Naive thymus-derived CD4-positive, alpha-beta T cell (primary cell): ENCODE data around the gene HSPA2. TPM values are rescaled to one million over a fixed set of nuclear protein-coding genes. Genes with fewer than 3 reads are reported as not detected.

Experiments
- ATAC-seq: fragments of 150-1000 bp; cut with Tn5 transposase; 2 replicates; pipeline ENCODE4 v1.10.0; 2021; ENCODE audit warnings: mild to moderate bottlenecking, moderate library complexity
- CTCF ChIA-PET: fragments of 350-600 bp; sonication (Branson Sonifier 250); formaldehyde crosslinking; loops from one replicate; lab custom pipeline; 2021; ENCODE audit warnings: antibody characterized with exemption; lab: Charles Lee
- POLR2A ChIA-PET: fragments of 350-600 bp; sonication (Branson Sonifier 250); formaldehyde crosslinking; loops from one replicate; lab custom pipeline; 2021; ENCODE audit warnings: antibody characterized with exemption, inconsistent platforms; lab: Charles Lee
- DNase-seq, 9 donors: peaks; one replicate each; pipeline versions ENCODE4 v3.0.0 to v3.0.0-alpha.2; 2020 to 2022; ENCODE audit warnings: mixed read lengths in 1 of 9
- H3K27ac ChIP-seq: one replicate; pipeline ENCODE4 v1.7.0; 2013; ENCODE audit warnings: mild to moderate bottlenecking, low read depth, low read length, moderate library complexity
- H3K27me3 ChIP-seq, 2 donors: one replicate each; pipeline ENCODE4 v1.7.0; 2013; ENCODE audit warnings: low read length in 2 of 2, mild to moderate bottlenecking in 2 of 2, moderate library complexity in 2 of 2; ENCODE audit not compliant: control insufficient read depth in 2 of 2, insufficient read depth in 2 of 2
- H3K36me3 ChIP-seq, 3 experiments: 1 replicate in 2 of 3; 2 replicates in 1 of 3; pipeline ENCODE4 v1.7.0; 2013; ENCODE audit warnings: low read length in 3 of 3, mild to moderate bottlenecking in 3 of 3, moderate library complexity in 1 of 3; ENCODE audit not compliant: insufficient read depth in 3 of 3, control insufficient read depth in 2 of 3
- H3K4me1 ChIP-seq, 2 donors: one replicate each; pipeline ENCODE4 v1.7.0; 2013; ENCODE audit warnings: low read length in 2 of 2, mild to moderate bottlenecking in 2 of 2, moderate library complexity in 1 of 2; ENCODE audit not compliant: control insufficient read depth in 2 of 2, insufficient read depth in 2 of 2
- H3K4me3 ChIP-seq: 2 replicates; pipeline ENCODE4 v1.7.0; 2013; ENCODE audit warnings: mild to moderate bottlenecking, low read length
- H3K9me3 ChIP-seq, 3 experiments: 1 replicate in 2 of 3; 2 replicates in 1 of 3; pipeline ENCODE4 v1.7.0; 2013; ENCODE audit warnings: low read length in 3 of 3; ENCODE audit not compliant: control insufficient read depth in 2 of 3
- H3K27ac Mint-ChIP-seq, 9 donors: one replicate each; pipeline ENCODE4 v1.8.0; 2020 to 2022; ENCODE audit warnings: mixed read lengths in 9 of 9, mild to moderate bottlenecking in 8 of 9, moderate library complexity in 5 of 9, inconsistent platforms in 2 of 9
- H3K27me3 Mint-ChIP-seq, 5 donors: one replicate each; pipeline ENCODE4 v1.8.0; 2021 to 2022; ENCODE audit warnings: mixed read lengths in 5 of 5, mild to moderate bottlenecking in 1 of 5
- H3K36me3 Mint-ChIP-seq, 5 donors: one replicate each; pipeline ENCODE4 v1.8.0; 2020 to 2022; ENCODE audit warnings: mixed read lengths in 5 of 5, mild to moderate bottlenecking in 3 of 5, inconsistent platforms in 1 of 5
- H3K4me1 Mint-ChIP-seq, 7 donors: one replicate each; pipeline ENCODE4 v1.8.0; 2020 to 2022; ENCODE audit warnings: mixed read lengths in 7 of 7, mild to moderate bottlenecking in 3 of 7, inconsistent platforms in 1 of 7
- H3K4me3 Mint-ChIP-seq, 10 donors: one replicate each; pipeline ENCODE4 v1.8.0; 2020 to 2022; ENCODE audit warnings: mild to moderate bottlenecking in 10 of 10, mixed read lengths in 10 of 10, moderate library complexity in 6 of 10, inconsistent platforms in 2 of 10
- H3K9me3 Mint-ChIP-seq, 11 donors: one replicate each; pipeline ENCODE4 v1.8.0; 2020 to 2022; ENCODE audit warnings: mixed read lengths in 11 of 11, mild to moderate bottlenecking in 4 of 11, inconsistent platforms in 1 of 11, moderate library complexity in 1 of 11
- intact Hi-C, 2 donors: fragments of 100-400 bp; cut with micrococcal nuclease; formaldehyde crosslinking; loops; one replicate each; pipeline ENCODE4 v1.15.1; 2023
- polyA plus RNA-seq, 2 donors: library from polyadenylated mRNA; unstranded; fragments of 300-500 nt; fragmentation: Illumina TruSeq; gene quantifications; one replicate each; pipeline ENCODE4 v1.2.3, GENCODE V29; 2021
- total RNA-seq, 6 experiments: library from RNA in 5 of 6; stranded (reverse) in 5 of 6; gene quantifications; 1 replicate in 5 of 6; 2 replicates in 1 of 6; pipeline ENCODE4 v1.2.3 and lab custom pipeline; 2021 to 2026

The HSPA2 gene
- total and polyA plus RNA-seq, 7 experiments from 2014 or later, result 0.21 to 2.5 (median 0.76) TPM

GRCh38 chr14:64504310-64504896 lies 36.1 kb upstream of the HSPA2 start, which contains the start of gene ZBTB1:
TSS of gene ZBTB1 (plus strand) at chr14:64504770. CDS start at chr14:64521505, 16,735 bp downstream.
- no peaks in the 10 kb centered on the region for H3K9me3 ChIP-seq
- ATAC-seq, result peak; percentile 54
- H3K36me3 Mint-ChIP-seq, result peaks cover 0 to 42% (median 0%) of the 10 kb centered on the region in 5 donors
- H3K27ac ChIP-seq, result peak within 1 kb of the TSS; percentile 99
- peaks cover 46 to 70% (median 60%) of the 10 kb centered on the region in 7 donors for H3K4me1 Mint-ChIP-seq
- POLR2A ChIA-PET, result interaction anchor here (0.8 to 6.5 kb wide), 17 partner anchors 9 to 961 kb away, joined by 3 to 157 read pairs (median 6); partner anchors contain the start of genes AKAP5, HSPA2, MTHFD1 and PPP2R5E
- CTCF ChIA-PET, result interaction anchor here (0.6 to 1.4 kb wide), 2 partner anchors 75 to 870 kb away, joined by 3 read pairs; no protein-coding TSS in a partner anchor
- peak within 1 kb of the TSS; percentile 88 to 100 (median 96) for H3K4me3 Mint-ChIP-seq
- H3K9me3 Mint-ChIP-seq, result peaks cover 0 to 6% (median 0%) of the 10 kb centered on the region in 11 donors
- H3K27ac Mint-ChIP-seq, result peak within 1 kb of the TSS; percentile 96 to 100 (median 100)
- peak; percentile 75 to 90 (median 85) for DNase-seq
- peaks cover 39 to 57% of the 10 kb centered on the region in 2 donors for H3K4me1 ChIP-seq
- peaks cover 0 to 8% (median 0%) of the 10 kb centered on the region in 3 experiments for H3K36me3 ChIP-seq
- H3K4me3 ChIP-seq, result peak within 1 kb of the TSS; percentile 88
- no peaks in the 10 kb centered on the region for H3K27me3 ChIP-seq
- intact Hi-C loops, result loop anchor here (1.0 to 5.0 kb wide), 6 partner anchors 37 to 1342 kb away; partner anchors contain the start of genes AKAP5 (in 1 of the 2), CHURC1 (in 1 of the 2), FNTB (in 1 of the 2) and SGPP1 (in 1 of the 2)
- H3K27me3 Mint-ChIP-seq, result peaks cover 0 to 3% (median 0%) of the 10 kb centered on the region in 5 donors

GRCh38 chr14:64504897-64505794 lies 35.4 kb upstream of the HSPA2 start:
- peak overlapping the region; percentile 88 for H3K4me3 ChIP-seq
- H3K9me3 ChIP-seq, result no peaks in the 10 kb centered on the region
- H3K36me3 Mint-ChIP-seq, result peaks cover 0 to 35% (median 0%) of the 10 kb centered on the region in 5 donors
- ChIA-PET CTCF (interaction anchor here (0.6 to 1.4 kb wide), 3 partner anchors 75 to 871 kb away, joined by 3 read pairs; no protein-coding TSS in a partner anchor), POLR2A (interaction anchor here (0.6 to 6.5 kb wide), 22 partner anchors 8 to 962 kb away, joined by 3 to 157 read pairs (median 6); partner anchors contain the start of genes AKAP5, HSPA2, MTHFD1 and PPP2R5E)
- DNase-seq, result peak; percentile 57 to 92 (median 88)
- peak; percentile 36 for ATAC-seq
- peaks cover 44 to 70% (median 58%) of the 10 kb centered on the region in 7 donors for H3K4me1 Mint-ChIP-seq
- H3K27ac ChIP-seq, result peak overlapping the region; percentile 99
- H3K27me3 Mint-ChIP-seq, result peaks cover 0 to 3% (median 0%) of the 10 kb centered on the region in 5 donors
- intact Hi-C loops, result loop anchor here (1.0 to 5.0 kb wide), 8 partner anchors 38 to 1342 kb away; partner anchors contain the start of genes AKAP5 (in 2 of the 2), CHURC1 (in 1 of the 2), FNTB (in 1 of the 2) and SGPP1 (in 1 of the 2)
- peaks cover 35 to 52% of the 10 kb centered on the region in 2 donors for H3K4me1 ChIP-seq
- peaks cover 0 to 6% (median 0%) of the 10 kb centered on the region in 11 donors for H3K9me3 Mint-ChIP-seq
- H3K36me3 ChIP-seq, result peaks cover 0 to 8% (median 0%) of the 10 kb centered on the region in 3 experiments
- peak overlapping the region; percentile 93 to 100 (median 99) for H3K27ac Mint-ChIP-seq
- peak overlapping the region; percentile 88 to 100 (median 96) for H3K4me3 Mint-ChIP-seq
- no peaks in the 10 kb centered on the region for H3K27me3 ChIP-seq

- POLR2A ChIA-PET, result interaction anchor here (0.6 to 2.9 kb wide), 4 partner anchors 9 to 43 kb away, joined by 3 to 17 read pairs (median 8); no protein-coding TSS in a partner anchor
- intact Hi-C loops, result no loop called here
- H3K4me1 Mint-ChIP-seq, result peaks cover 60 to 76% (median 66%) of the 10 kb centered on the region in 7 donors
- peaks cover 0 to 8% (median 0%) of the 10 kb centered on the region in 3 experiments for H3K36me3 ChIP-seq
- H3K4me3 ChIP-seq, result peak overlapping the region; percentile 88
- H3K4me1 ChIP-seq, result peaks cover 38 to 53% of the 10 kb centered on the region in 2 donors
- CTCF ChIA-PET, result interaction anchor here (0.8 kb wide), 1 partner anchor 10 kb away, joined by 4 read pairs; no protein-coding TSS in a partner anchor
- H3K27me3 Mint-ChIP-seq, result peaks cover 0 to 3% (median 0%) of the 10 kb centered on the region in 5 donors
- no peaks in the 10 kb centered on the region for H3K27me3 ChIP-seq
- ATAC-seq (no peak), DNase-seq (no peak)
- H3K36me3 Mint-ChIP-seq, result peaks cover 0 to 35% (median 0%) of the 10 kb centered on the region in 5 donors
- no peaks in the 10 kb centered on the region for H3K9me3 ChIP-seq
- H3K27ac Mint-ChIP-seq, result peak overlapping the region; percentile 59 to 100 (median 97)
- peak overlapping the region; percentile 99 for H3K27ac ChIP-seq
- H3K4me3 Mint-ChIP-seq, result peak overlapping the region; percentile 88 to 100 (median 92)
- H3K9me3 Mint-ChIP-seq, result peaks cover 0 to 6% (median 0%) of the 10 kb centered on the region in 11 donors
Measured at GRCh38 chr14:64506721-64507120, 33.8 kb upstream of the HSPA2 start.

DNA sequence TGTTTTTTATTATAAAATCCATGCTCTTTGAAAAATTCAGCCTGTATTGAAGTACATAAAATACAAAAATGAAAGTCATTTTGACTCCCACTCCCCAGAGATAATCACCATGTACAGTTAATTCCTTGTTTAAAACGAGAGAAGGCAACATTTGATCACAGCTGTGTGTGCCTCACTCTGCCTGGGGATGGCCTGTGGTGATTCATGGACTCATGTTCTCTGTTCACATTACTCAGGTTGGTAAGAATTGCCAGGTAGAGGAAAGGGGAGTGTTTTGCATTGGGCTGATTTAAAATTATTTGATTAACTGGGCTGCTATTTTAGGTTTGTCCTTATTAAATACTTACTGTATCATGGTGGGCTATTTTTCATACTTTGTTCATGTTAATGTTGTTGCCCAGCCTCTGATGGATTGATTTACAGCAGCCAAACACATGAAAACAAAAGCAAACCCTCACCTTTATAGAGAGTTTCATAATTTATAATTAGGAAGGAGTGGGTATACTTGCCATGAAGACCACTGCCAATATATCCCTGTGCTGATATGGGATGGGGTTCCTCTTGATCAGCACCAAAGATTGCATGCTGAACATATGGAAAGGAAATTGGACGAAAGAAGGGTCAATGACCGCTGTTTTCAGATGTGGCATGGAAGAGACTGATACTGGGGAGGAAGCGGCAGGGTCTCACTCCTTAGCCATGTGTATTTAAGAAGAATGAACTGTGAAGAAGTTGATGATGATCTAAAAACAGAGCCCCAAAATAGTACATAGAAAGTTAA lies 33.0 kb upstream of the HSPA2 start:
- no peak for DNase-seq
- peaks cover 41 to 49% of the 10 kb centered on the region in 2 donors for H3K4me1 ChIP-seq
- H3K27me3 Mint-ChIP-seq, result peaks cover 0 to 3% (median 0%) of the 10 kb centered on the region in 5 donors
- no peaks in the 10 kb centered on the region for H3K27me3 ChIP-seq
- H3K36me3 Mint-ChIP-seq, result peaks cover 0 to 29% (median 0%) of the 10 kb centered on the region in 5 donors
- intact Hi-C loops, result no loop called here
- H3K9me3 ChIP-seq, result no peaks in the 10 kb centered on the region
- peak overlapping the region; percentile 88 for H3K4me3 ChIP-seq
- peak overlapping the region; percentile 99 for H3K27ac ChIP-seq
- ATAC-seq, result no peak
- peaks cover 0 to 6% (median 0%) of the 10 kb centered on the region in 11 donors for H3K9me3 Mint-ChIP-seq
- H3K27ac Mint-ChIP-seq, result peak overlapping the region; percentile 66 to 100 (median 97)
- H3K4me3 Mint-ChIP-seq, result peak overlapping the region; percentile 66 to 100 (median 92)
- peaks cover 0 to 8% (median 0%) of the 10 kb centered on the region in 3 experiments for H3K36me3 ChIP-seq
- peaks cover 60 to 75% (median 68%) of the 10 kb centered on the region in 7 donors for H3K4me1 Mint-ChIP-seq
- ChIA-PET POLR2A (interaction anchor here (0.6 to 2.6 kb wide), 5 partner anchors 10 to 41 kb away, joined by 3 to 14 read pairs (median 3); no protein-coding TSS in a partner anchor), CTCF (interaction anchor here (0.8 to 5.5 kb wide), 4 partner anchors 11 to 164 kb away, joined by 4 to 40 read pairs (median 25); no protein-coding TSS in a partner anchor)

DNA sequence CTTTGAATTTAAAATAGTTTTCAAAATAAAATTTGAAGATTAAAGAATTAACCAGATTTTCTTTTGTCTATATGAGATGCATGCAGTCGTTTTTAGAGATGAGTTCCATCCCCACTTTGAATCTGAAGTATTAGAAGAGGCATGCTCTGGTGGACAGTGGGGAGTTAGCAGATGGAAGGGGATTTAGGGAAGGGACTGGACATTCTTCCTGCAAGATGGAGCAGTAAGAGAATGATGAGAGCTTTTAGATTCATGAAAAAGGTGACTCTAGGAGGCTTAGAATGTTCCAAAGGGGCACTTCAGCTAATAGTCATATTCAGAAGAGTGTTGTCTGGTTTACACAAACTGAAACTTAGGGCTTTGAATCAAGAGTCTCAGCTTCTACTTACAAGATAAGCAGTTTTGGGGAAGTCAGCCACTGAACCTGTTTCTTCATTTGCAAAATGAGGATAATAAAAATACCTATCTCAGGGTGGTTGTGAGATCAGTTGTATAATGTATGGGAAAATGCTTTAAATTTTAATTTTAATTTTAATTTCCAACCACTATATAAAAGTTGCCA lies 32.2 kb upstream of the HSPA2 start:
- Mint-ChIP-seq H3K27me3 (peaks cover 0 to 3% (median 0%) of the 10 kb centered on the region in 5 donors), H3K27ac (peak overlapping the region; percentile 71 to 100 (median 97)), H3K9me3 (peaks cover 0 to 6% (median 0%) of the 10 kb centered on the region in 11 donors), H3K36me3 (peaks cover 0 to 26% (median 0%) of the 10 kb centered on the region in 5 donors), H3K4me1 (peaks cover 61 to 82% (median 75%) of the 10 kb centered on the region in 7 donors), H3K4me3 (peak overlapping the region in 8 of 10 donors; percentile 17 to 100 (median 88))
- H3K4me1 ChIP-seq, result peaks cover 46 to 56% of the 10 kb centered on the region in 2 donors
- H3K27ac ChIP-seq, result peak overlapping the region; percentile 99
- no peaks in the 10 kb centered on the region for H3K27me3 ChIP-seq
- intact Hi-C loops, result no loop called here
- ATAC-seq (no peak), DNase-seq (no peak)
- ChIA-PET CTCF (interaction anchor here (1.5 to 5.5 kb wide), 5 partner anchors 10 to 164 kb away, joined by 3 to 40 read pairs (median 17); no protein-coding TSS in a partner anchor), POLR2A (interaction anchor here (0.7 to 2.6 kb wide), 5 partner anchors 11 to 78 kb away, joined by 3 to 14 read pairs (median 3); no protein-coding TSS in a partner anchor)
- H3K9me3 ChIP-seq, result no peaks in the 10 kb centered on the region
- H3K36me3 ChIP-seq, result peaks cover 0 to 2% (median 0%) of the 10 kb centered on the region in 3 experiments
- no peak overlapping the region for H3K4me3 ChIP-seq
